DND-41 (cell line): Measurements from ENCODE around the gene UFC1.

ENCODE experiments used
- ATAC-seq: fragments of 200-7000 bp; cut with Tn5 transposase; 3 replicates; pipeline ENCODE4 v1.9.1; 2021; ENCODE audit warnings: low read depth; ENCODE audit not compliant: insufficient read depth
- DNase-seq: peaks from one replicate; pipeline ENCODE4 v3.0.0-alpha.2; 2020
- H2AFZ ChIP-seq: 2 replicates; pipeline ENCODE4 v1.6.0; 2012; ENCODE audit warnings: low read depth, low read length
- H3K27ac ChIP-seq: 2 replicates; pipeline ENCODE4 v1.5.1; 2012; ENCODE audit warnings: low read length, inconsistent platforms
- H3K27me3 ChIP-seq: fragments of 200-600 bp; sonication (generic); 2 replicates; pipeline ENCODE4 v1.6.0; 2012; ENCODE audit warnings: low read length, mild to moderate bottlenecking, inconsistent platforms; ENCODE audit not compliant: insufficient read depth, poor library complexity
- H3K36me3 ChIP-seq: 2 replicates; pipeline ENCODE4 v1.5.1; 2012; ENCODE audit warnings: low read length, inconsistent platforms; ENCODE audit not compliant: insufficient read depth
- H3K4me1 ChIP-seq: 2 replicates; pipeline ENCODE4 v1.5.1; 2012; ENCODE audit warnings: mild to moderate bottlenecking, low read length; ENCODE audit not compliant: insufficient read depth
- H3K4me2 ChIP-seq: 2 replicates; pipeline ENCODE4 v1.6.0; 2012; ENCODE audit warnings: mild to moderate bottlenecking, moderate library complexity, low read length, inconsistent platforms; ENCODE audit not compliant: insufficient read depth
- H3K4me3 ChIP-seq, 2 experiments: fragments of 200-600 bp in 1 of 2; shearing (Covaris generic) in 1 of 2; 2 replicates each; pipeline ENCODE4 v1.5.1; 2012 to 2016; ENCODE audit warnings: inconsistent platforms in 2 of 2, low read length in 2 of 2, mild to moderate bottlenecking in 2 of 2, low read depth in 1 of 2, moderate library complexity in 1 of 2
- H3K79me2 ChIP-seq: 2 replicates; pipeline ENCODE4 v1.6.0; 2012; ENCODE audit warnings: low read length, inconsistent platforms; ENCODE audit not compliant: insufficient read depth
- H3K9ac ChIP-seq: 2 replicates; pipeline ENCODE4 v1.6.0; 2012; ENCODE audit warnings: low read depth, mild to moderate bottlenecking, inconsistent platforms, low read length, moderate library complexity
- H3K9me3 ChIP-seq: 2 replicates; pipeline ENCODE4 v1.5.1; 2012; ENCODE audit warnings: low read length, moderate library complexity, mild to moderate bottlenecking, inconsistent platforms; ENCODE audit not compliant: insufficient read depth, severe bottlenecking
- H4K20me1 ChIP-seq: 2 replicates; pipeline ENCODE4 v1.6.0; 2012; ENCODE audit warnings: low read length; ENCODE audit not compliant: insufficient read depth
- CTCF ChIP-seq: IDR thresholded peaks from 2 replicates; pipeline ENCODE4 v1.5.1; 2012; ENCODE audit warnings: borderline replicate concordance, low read length, moderate library complexity, mild to moderate bottlenecking; ENCODE audit not compliant: poor library complexity, severe bottlenecking; ENCODE audit errors: extremely low read depth
- EZH2 ChIP-seq: IDR thresholded peaks from 3 replicates; pipeline ENCODE4 v1.6.1; 2012; ENCODE audit warnings: borderline replicate concordance, low read depth, mild to moderate bottlenecking, moderate library complexity, low read length, inconsistent platforms; ENCODE audit not compliant: severe bottlenecking

Gene UFC1

GRCh38 chr1:161198194-161198896 lies 44.6 kb downstream of the UFC1 start:
- no peak for DNase-seq
- peaks cover 2% of the 10 kb centered on the region for H3K36me3 ChIP-seq
- no peak overlapping the region for H3K9ac ChIP-seq
- TF ChIP-seq EZH2 (no peak), CTCF (no peak)
- no peak overlapping the region for H3K4me3 ChIP-seq
- H3K27me3 ChIP-seq = no peaks in the 10 kb centered on the region
- H3K4me2 ChIP-seq = no peak overlapping the region
- H3K27ac ChIP-seq = no peak overlapping the region
- no peak for ATAC-seq
- H3K79me2 ChIP-seq = peaks cover 12% of the 10 kb centered on the region
- no peak overlapping the region for H2AFZ ChIP-seq
- H4K20me1 ChIP-seq = no peaks in the 10 kb centered on the region
- H3K4me1 ChIP-seq = peaks cover 18% of the 10 kb centered on the region
- H3K9me3 ChIP-seq = no peaks in the 10 kb centered on the region

DNA sequence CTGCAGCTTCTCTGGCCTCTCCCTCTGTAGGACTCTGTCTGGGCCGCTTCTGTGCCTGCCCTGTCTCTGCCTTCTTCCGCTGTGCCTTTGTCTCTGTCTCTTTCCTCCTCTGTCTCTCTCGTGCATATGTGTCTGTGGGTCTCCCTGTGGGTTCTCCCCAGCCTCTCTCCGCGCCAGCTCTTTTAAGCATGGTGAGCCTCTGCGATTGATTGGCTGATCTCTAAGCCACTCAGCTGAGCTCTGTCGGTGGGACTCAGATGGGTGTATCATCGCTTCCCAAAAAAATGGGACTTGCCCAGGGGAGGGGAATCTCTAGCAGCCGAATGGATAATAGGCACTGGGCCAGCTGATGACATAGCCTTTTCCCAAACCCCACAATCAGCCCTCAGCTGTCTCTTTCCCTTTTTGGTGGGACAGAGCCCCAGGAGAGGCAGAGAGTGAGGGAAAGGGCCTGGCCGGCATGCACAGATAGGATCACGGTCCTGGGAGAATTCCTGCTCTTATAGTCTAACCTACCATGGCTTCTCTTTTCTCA lies 45.2 kb downstream of the UFC1 start, which contains the start of gene ADAMTS4:
TSS of gene ADAMTS4 (minus strand) at position 158 of the 535 bp plus-strand sequence. CDS start 427 bp downstream, outside the sequence.
- no peaks in the 10 kb centered on the region for H4K20me1 ChIP-seq
- H3K9me3 ChIP-seq = no peaks in the 10 kb centered on the region
- H3K36me3 ChIP-seq = peaks cover 8% of the 10 kb centered on the region
- DNase-seq = no peak
- TF ChIP-seq EZH2 (no peak), CTCF (no peak)
- H3K4me2 ChIP-seq = no peak within 1 kb of the TSS
- no peak within 1 kb of the TSS for H3K9ac ChIP-seq
- ATAC-seq = no peak
- H2AFZ ChIP-seq = no peak within 1 kb of the TSS
- no peak within 1 kb of the TSS for H3K4me3 ChIP-seq
- no peaks in the 10 kb centered on the region for H3K27me3 ChIP-seq
- H3K79me2 ChIP-seq = peaks cover 18% of the 10 kb centered on the region
- H3K27ac ChIP-seq = no peak within 1 kb of the TSS
- peaks cover 25% of the 10 kb centered on the region for H3K4me1 ChIP-seq

DNA sequence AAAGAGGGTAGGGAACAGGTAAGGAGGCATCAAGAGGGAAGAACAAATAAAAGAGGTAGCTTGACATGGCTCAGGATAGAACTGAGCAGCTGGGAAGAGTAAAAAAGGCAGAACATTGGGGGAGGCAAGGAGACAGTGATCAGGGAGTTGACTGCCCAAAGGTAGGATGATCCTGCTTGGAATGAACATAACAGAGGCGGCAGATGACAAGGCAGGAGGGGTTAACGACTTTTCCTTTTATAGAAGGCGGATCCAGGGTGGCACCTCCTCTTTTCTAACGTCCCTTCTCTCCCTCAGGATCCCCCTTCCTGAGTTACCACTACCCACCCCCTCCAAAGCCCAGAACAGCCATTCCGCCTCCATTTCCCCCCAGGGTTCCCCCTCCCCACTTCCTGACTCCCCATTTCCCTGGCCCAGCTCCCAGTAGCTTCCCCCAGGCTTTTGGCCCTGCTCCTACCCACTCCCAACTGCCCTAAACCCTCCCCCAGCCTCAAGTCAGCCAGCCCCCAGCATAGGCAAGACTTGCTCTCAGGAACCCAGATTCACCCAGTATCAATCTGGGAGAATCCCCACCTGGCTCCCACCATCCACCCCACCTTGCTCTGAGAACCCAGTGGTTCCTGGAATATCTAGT lies 45.8 kb downstream of the UFC1 start:
- no peaks in the 10 kb centered on the region for H3K27me3 ChIP-seq
- no peak for DNase-seq
- no peak overlapping the region for H3K4me2 ChIP-seq
- no peak overlapping the region for H3K27ac ChIP-seq
- TF ChIP-seq CTCF (no peak), EZH2 (no peak)
- H2AFZ ChIP-seq = no peak overlapping the region
- peaks cover 14% of the 10 kb centered on the region for H3K36me3 ChIP-seq
- H3K4me3 ChIP-seq = no peak overlapping the region
- no peaks in the 10 kb centered on the region for H3K9me3 ChIP-seq
- ATAC-seq = no peak
- H3K9ac ChIP-seq = no peak overlapping the region
- peaks cover 25% of the 10 kb centered on the region for H3K79me2 ChIP-seq
- no peaks in the 10 kb centered on the region for H4K20me1 ChIP-seq
- peaks cover 30% of the 10 kb centered on the region for H3K4me1 ChIP-seq
